GM21723 (cell line): ENCODE data around the gene TMEM81.

Experiments used
- ATAC-seq: cut with Tn5 transposase; IDR thresholded peaks from one replicate; pipeline ENCODE4 v1.9.1; 2021; ENCODE audit warnings: mild to moderate bottlenecking, moderate library complexity; ENCODE audit not compliant: unreplicated experiment

Gene TMEM81

GRCh38 chr1:205061227-205061626 lies 23.0 kb downstream of the TMEM81 start:
- no peak for ATAC-seq

GRCh38 chr1:205060746-205061145 lies 23.5 kb downstream of the TMEM81 start:
- no peak for ATAC-seq

GRCh38 chr1:205059660-205060059 lies 24.6 kb downstream of the TMEM81 start:
- no peak for ATAC-seq

- ATAC-seq = no peak
These were observed 25.4 kb downstream of the TMEM81 start for GRCh38 chr1:205058853-205059252.

GRCh38 chr1:205057808-205058575 lies 26.3 kb downstream of the TMEM81 start:
- ATAC-seq = no peak

GRCh38 chr1:205056956-205057568 lies 27.2 kb downstream of the TMEM81 start:
- ATAC-seq = no peak

- no peak for ATAC-seq
These were observed 28.1 kb downstream of the TMEM81 start for GRCh38 chr1:205056188-205056611.

DNA sequence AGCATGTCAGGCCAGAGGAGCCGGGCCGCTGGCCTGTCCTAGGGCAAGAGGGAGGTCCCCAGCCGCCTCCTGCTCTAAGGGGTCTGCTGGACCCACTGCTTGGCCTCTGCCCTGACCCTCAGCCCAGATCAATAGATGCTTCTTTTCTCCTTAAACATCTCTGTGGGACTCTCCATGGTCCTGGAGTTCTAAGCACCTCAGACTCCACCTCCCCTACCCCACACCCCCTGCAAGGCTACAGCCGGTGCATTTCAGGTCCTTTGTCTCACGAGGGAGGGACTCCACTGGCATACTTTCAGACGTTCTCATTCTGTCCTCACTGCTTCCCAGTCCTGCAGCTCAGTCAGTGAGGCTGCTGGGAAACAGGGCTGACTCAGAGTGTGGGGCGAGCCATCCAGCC lies 30.2 kb downstream of the TMEM81 start:
- no peak for ATAC-seq

DNA sequence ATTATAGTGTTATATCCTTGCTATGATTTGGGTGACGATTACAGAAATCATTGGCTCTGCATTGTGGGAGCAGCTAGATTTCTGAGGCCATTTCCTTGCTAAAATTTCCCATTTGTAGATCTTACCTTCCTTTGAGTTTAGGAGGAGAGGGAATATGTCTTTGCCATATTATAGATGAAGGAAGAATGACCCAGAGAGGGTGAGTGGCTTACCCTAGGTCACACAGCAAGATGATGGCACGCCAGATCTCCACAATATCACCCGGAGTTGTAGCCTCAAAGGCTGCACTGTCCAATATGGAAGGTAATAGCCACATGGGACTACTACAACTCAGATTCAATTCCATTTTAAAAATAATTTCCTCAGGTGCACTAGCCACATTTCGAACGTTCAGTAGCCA lies 31.0 kb downstream of the TMEM81 start:
- no peak for ATAC-seq

GRCh38 chr1:205052690-205053089 lies 31.6 kb downstream of the TMEM81 start:
- no peak for ATAC-seq

DNA sequence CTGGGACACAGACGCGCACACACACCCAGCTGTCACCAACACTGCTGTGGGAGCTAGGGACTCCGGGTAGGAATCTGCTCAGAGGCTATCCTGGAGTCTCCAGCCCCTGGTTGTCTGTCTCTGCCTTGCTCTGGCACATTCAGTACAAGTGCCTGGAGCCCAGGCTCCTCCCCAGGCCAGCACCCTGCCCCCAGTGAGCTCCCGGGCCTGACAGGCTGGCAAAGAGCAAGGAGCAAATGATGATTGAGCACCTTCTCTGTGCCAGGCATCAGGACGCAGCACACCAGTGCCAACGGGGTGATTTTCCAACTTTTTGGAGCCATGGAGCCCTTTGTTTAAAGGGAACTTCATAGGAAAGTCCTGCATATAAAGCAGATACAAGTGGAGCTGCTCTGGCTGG lies 34.8 kb downstream of the TMEM81 start:
- ATAC-seq = no peak

DNA sequence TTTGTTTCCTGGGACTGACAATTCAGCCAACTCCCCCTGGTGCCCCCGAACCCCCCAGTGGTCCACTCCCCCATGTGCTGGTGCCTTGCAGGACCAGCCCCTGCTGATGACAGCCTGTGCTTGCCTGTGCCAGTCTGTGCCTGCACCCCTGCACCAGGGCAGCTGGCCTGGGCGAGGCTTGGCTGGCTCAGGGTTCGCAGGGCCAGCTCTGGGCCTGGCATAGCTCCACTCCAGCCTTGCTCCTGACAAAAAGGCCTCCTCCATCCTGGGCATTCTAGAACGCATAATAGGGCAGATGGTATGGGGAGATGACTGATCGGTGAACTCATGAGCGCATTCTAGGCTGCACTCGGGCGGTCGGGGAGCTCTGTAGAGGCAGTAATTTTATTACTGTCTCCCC lies 35.9 kb downstream of the TMEM81 start:
- no peak for ATAC-seq

DNA sequence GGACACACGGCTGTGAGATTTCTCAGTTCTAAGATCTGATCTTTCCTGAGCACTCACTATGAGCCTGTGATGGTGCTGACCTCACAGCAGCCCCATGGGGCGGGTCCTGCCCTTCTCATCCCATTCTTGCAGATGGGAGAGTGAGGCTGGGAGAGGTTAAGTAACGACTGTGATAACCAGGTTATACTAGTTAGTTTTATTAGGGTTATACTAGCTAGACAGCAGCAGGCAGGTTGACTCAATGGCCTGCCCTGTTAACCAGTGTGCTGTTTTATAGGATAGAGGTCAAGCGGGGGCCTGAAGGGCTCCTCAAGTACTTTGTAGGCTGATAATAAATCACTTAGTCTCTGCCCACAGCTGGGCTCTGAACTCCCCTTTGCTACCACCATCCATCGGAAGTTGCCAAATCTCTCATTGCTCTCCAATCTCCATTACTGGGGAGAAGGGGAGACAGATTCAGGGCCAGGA lies 36.5 kb downstream of the TMEM81 start:
- ATAC-seq = no peak

DNA sequence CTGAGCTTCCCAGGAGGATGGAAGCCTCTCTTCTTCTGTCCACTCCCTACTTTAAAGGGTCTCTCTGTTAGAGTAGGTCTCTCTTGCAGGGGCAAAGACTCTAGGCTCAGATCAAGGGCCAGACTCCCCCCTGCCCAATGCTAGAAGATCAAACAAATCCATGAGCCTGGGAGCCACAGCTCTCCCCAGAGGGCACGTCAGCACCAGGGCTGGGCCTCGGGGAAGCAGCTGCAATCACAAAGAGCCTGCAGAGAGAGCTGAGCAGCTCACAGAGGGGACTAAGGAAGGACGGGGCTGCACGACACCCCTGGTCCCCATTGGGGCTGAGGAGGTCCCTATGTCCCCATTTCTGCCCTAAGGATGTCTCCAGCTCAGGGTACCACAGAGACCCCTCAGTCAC lies 37.4 kb downstream of the TMEM81 start:
- no peak for ATAC-seq

DNA sequence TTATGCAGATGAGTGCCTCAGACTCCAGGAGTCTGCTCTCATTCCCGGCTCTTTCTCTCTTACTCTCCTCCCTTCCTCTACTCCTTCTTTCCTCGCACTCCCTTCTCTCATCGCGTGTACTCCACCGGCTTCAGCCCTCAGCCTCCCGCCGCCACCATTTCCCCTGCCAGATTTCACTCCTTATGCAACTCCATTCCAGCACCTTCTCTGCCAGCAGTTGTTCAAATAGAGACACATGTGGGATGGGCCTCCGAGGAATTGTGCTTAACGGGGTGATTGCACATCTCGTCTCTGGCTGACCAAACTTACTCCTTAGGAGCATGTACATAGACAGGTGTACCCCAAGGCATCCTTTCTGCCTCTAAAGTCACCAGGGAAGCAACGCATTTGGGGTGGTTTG lies 39.1 kb downstream of the TMEM81 start:
- no peak for ATAC-seq

GRCh38 chr1:205044741-205045140 lies 39.5 kb downstream of the TMEM81 start:
- ATAC-seq = no peak

DNA sequence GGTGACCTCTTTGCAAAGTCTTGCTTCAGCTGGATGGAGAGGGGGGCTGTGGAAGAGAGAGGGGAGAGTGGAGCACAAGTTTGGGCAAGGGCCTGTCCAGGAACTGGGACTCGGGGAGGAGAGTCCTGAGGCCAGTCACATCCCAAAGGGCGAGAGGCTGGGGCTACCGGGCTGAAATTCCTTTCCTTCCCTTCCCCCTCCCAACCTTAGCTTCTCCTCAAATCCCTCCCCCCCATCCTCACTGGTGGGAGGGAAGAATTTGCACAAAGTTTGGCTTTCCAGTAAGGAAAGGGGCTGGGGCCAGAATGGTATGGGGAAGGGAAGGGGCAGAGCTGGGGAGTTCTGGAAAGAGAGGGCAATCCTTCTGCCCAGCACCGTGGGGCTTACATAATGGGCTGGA lies 40.4 kb downstream of the TMEM81 start:
- ATAC-seq = no peak

DNA sequence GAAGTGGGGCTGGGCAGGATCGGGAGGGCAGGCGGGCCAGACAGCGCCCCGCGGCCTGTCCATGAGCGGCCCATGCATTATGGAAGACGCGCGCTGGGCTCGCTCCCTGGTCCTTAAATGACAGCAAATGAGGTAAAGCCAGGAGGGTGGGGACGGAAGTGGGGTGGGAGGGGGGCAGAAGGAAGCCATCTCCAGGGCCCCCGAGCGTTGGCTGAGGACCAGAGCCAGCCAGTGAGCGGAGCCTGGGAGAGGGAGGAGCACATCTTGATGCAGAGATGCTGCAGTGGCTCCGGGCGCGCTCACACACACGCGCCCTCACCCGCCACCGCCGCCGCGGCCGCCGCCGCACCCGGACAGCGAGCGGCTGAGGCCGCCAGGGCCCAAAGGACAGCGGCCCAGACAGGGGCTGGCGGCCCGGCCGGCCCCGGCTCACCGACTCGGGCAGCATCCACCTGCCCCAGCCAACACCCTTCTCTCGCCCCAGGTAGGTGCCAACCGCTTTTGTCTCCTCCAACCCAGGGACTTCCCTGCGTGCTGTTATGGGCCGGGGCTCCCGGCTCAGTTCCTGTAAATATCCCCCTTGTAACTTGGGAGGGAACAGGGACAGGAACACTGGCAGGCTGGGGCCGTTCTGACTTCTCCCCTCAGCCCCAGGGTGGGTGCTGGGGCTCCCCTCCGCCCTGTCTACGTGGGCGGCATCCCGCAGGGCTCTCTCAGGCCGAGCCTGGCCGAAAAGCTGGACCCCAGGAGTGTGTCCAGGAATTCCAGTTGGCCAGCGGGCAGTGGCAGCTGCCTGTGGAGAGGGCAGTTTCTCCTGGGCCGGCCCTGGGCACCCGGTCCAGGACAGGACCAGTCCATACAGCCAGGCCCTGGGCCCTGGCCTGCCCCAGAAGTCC lies 41.1 kb downstream of the TMEM81 start, which contains the start of gene CNTN2:
CNTN2 (plus strand) TSS at position 302 of the 896 bp plus-strand sequence. CDS start 9,974 bp downstream, outside the sequence.
- no peak for ATAC-seq

- no peak for ATAC-seq
These were observed 42.0 kb downstream of the TMEM81 start for GRCh38 chr1:205041998-205042910.

DNA sequence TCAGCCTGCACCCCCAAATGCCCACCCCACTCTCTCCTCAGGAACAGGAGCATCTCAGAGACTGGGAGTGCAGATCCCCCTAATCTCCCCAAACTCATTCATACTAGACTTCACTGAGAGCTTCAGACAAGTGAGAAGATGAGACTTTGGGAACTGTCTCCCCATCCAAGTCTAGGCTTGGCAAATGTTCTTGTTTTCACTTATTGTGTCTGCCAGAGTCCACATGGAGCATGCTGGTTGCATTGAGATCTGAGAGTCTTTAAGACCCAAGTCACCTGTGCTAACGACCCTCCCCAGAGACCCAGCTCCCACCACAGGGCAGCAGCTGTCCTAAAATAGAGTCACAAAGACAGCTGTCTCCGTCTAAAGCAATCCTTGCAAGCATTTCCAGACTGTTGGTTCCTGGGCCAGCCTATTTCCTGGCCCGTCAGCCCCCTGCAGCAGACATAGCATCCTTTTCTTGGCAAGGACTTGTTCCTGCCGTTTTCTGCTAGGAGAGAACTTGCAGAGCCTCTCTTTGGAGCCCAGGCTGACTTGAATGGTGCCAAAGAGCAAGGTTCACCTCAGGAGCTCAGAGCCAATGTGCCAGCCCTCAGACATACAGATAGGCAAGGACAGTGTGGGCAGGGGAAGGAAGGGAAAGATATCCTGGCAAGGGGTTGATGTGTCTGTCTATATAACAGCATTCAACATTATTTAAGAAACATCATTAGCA lies 43.1 kb downstream of the TMEM81 start:
- no peak for ATAC-seq
